Testis (tissue), 2 donors: ENCODE data around the gene ZNF550.

Source experiments
- CTCF ChIP-seq, 3 experiments: fragments of 450-650 bp in 2 of 3; fragments of 200-600 bp in 1 of 3; sonication (generic) in 1 of 3; IDR thresholded peaks; one replicate each; pipeline ENCODE4 v1.5.1; 2016 to 2019; ENCODE audit warnings: antibody characterized with exemption in 3 of 3, mild to moderate bottlenecking in 2 of 3, moderate library complexity in 1 of 3
- POLR2A ChIP-seq: fragments of 450-650 bp; IDR thresholded peaks from one replicate; pipeline ENCODE4 v1.6.1; 2017; ENCODE audit warnings: antibody characterized with exemption, mild to moderate bottlenecking, moderate library complexity

- no peak for TF ChIP-seq CTCF (IDR thresholded peaks at IDR 0.05)
- no peak for TF ChIP-seq POLR2A
Measured at GRCh38 chr19:57546513-57546912, 13.2 kb downstream of the ZNF550 start.
